OCI-LY3 (cell line): ENCODE data around the gene KIAA0513.

Experiments
- H2AFZ ChIP-seq: fragments of 200-600, 300-600 bp; shearing (Covaris generic); 2 replicates; pipeline ENCODE4 v1.6.0; 2014; ENCODE audit warnings: antibody characterized with exemption, low read depth, low read length
- H3K27ac ChIP-seq: fragments of 200-600, 300-600 bp; sonication (generic); 2 replicates; pipeline ENCODE4 v1.5.1; 2014; ENCODE audit warnings: mild to moderate bottlenecking, low read length, moderate library complexity, mixed read lengths
- H3K27me3 ChIP-seq: fragments of 200-600, 300-600 bp; sonication (generic); 2 replicates; pipeline ENCODE4 v1.6.1; 2014; ENCODE audit warnings: low read depth, low read length, mixed read lengths
- H3K36me3 ChIP-seq: fragments of 200-600, 300-600 bp; sonication (generic); replicated peaks from 2 replicates; pipeline ENCODE3; 2014; ENCODE audit warnings: low read depth, low read length, mixed read lengths
- H3K4me1 ChIP-seq: fragments of 300-600, 200-600 bp; sonication (generic); 2 replicates; pipeline ENCODE4 v1.6.1; 2014; ENCODE audit warnings: low read length, mixed read lengths
- H3K4me2 ChIP-seq: fragments of 200-600, 300-600 bp; sonication (generic); 2 replicates; pipeline ENCODE4 v1.6.1; 2014; ENCODE audit warnings: low read length, mixed read lengths
- H3K4me3 ChIP-seq: fragments of 300-600, 200-600 bp; sonication (generic); 2 replicates; pipeline ENCODE4 v1.5.1; 2014; ENCODE audit warnings: antibody characterized with exemption, mild to moderate bottlenecking, low read length, moderate library complexity
- H3K79me2 ChIP-seq: fragments of 300-600, 200-600 bp; shearing (Covaris generic); 2 replicates; pipeline ENCODE4 v1.6.1; 2014; ENCODE audit warnings: mild to moderate bottlenecking, low read length, mixed read lengths
- H3K9ac ChIP-seq: fragments of 300-600, 200-600 bp; shearing (Covaris generic); 2 replicates; pipeline ENCODE4 v1.6.0; 2014; ENCODE audit warnings: mild to moderate bottlenecking, low read length, moderate library complexity
- H3K9me3 ChIP-seq: fragments of 200-600, 300-600 bp; shearing (Covaris generic); 2 replicates; pipeline ENCODE4 v1.6.1; 2014; ENCODE audit warnings: low read length, mixed read lengths; ENCODE audit not compliant: insufficient read depth
- H4K20me1 ChIP-seq: fragments of 200-600, 300-600 bp; sonication (generic); 2 replicates; pipeline ENCODE4 v1.6.1; 2016; ENCODE audit warnings: low read length, mixed read lengths; ENCODE audit not compliant: insufficient read depth
- EZH2phosphoT487 ChIP-seq: fragments of 200-600 bp; shearing (Covaris generic); IDR thresholded peaks from 2 replicates; pipeline ENCODE4 v1.6.1; 2018; ENCODE audit warnings: antibody characterized with exemption, mixed run types, low read depth
- TF ChIP-seq, protein P1 (sequence below): fragments of 200-600, 300-600 bp; sonication (generic); IDR thresholded peaks from 2 replicates; pipeline ENCODE4 v1.5.1; 2014; ENCODE audit warnings: antibody characterized with exemption, low read length, low read depth

Gene KIAA0513

DNA sequence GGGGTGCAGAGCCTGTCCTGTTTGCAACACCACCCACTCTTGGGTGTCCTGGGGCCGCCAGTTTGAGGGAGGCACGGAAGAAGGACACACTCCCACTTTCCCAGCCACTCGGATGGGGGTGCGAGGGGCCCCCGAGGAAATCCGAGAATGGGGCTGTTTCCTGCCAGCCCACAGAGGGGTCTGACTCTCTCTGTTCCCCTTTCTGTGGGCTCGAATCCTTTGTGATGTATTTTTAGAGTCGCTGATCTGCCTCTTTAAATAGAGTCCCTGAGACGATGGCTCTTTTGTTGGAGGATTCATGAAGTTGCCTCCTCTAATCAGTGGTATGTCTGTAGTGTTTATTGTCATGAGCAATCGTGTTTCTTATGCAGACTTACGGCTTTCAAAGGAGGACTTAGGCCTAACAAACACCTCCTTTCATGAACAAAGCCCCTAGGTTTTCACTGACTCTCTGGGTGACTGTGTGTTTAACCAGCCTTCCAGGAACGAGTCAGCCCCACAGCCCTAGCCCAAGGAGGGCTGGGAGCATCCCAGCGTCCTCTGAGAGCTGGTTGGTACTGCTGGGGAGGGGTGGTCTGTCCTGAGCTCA lies 55.5 kb downstream of the KIAA0513 start:
- Histone ChIP-seq H3K9ac (no peak overlapping the region), H3K4me1 (peaks cover 8% of the 10 kb centered on the region), H3K4me3 (no peak overlapping the region), H2AFZ (no peak overlapping the region), H3K27me3 (peaks cover 11% of the 10 kb centered on the region), H3K4me2 (peak overlapping the region; percentile 13; the same call in 1 of the 2 replicates), H3K79me2 (no peaks in the 10 kb centered on the region), H4K20me1 (no peaks in the 10 kb centered on the region), H3K9me3 (no peaks in the 10 kb centered on the region), H3K27ac (no peak overlapping the region), H3K36me3 (no peaks in the 10 kb centered on the region)
- TF ChIP-seq EZH2phosphoT487: no peak

DNA sequence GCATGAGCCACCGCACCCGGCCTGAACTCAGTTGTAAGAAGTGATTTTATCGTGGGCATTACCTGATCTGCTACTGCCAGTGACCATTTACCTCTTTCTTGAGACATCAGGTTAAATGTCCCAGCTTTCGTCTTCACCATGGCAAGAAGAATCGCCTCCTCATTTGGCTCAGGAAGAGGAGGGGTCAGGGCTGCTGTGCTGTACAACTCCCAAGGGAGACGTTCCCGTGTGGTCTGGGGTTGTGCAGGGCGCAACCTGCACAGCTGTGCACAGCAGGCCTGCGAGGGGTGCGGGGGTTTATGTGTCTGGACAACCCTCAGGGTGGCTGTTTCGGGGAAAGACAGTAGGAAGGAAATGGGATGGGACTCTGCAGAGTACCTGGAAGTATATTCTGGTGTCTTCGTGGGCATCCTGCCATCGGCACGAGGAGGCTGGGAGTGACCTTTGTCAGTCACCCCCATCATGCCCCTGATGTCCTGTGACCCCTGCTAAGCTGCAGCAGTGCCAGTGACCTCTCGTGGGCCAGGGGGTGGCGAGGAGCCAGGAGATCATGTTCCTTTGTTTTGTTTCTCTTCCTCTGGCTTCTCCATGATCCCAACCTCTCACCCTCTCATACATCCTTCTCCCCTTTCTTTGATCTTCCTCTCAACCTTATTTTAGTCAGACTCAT lies 57.4 kb downstream of the KIAA0513 start:
- Histone ChIP-seq H3K79me2 (no peaks in the 10 kb centered on the region), H3K27me3 (peaks cover 11% of the 10 kb centered on the region)

DNA sequence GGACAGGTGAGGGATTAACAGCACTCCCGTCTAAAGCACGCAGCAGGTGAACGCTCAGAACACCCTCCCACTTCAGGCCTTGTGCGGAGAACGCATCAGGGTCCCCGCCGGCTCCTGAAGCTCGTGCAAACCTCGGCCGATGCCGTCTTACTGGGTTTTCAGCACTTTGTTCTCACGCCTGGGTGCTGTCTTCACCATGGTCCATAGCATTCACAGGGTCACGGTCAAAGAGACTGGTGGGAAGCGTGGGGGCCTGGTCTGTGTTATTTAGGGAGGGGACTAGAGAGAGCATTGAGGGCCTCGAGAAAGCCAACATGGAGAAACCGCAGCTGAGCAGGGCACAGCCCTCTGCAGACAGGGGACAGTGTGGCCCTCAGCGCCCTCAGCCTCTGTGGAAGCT lies 58.1 kb downstream of the KIAA0513 start:
- H3K4me3 ChIP-seq: no peak overlapping the region
- H2AFZ ChIP-seq: no peak overlapping the region
- TF ChIP-seq EZH2phosphoT487: no peak
- TF ChIP-seq, protein P1, sequence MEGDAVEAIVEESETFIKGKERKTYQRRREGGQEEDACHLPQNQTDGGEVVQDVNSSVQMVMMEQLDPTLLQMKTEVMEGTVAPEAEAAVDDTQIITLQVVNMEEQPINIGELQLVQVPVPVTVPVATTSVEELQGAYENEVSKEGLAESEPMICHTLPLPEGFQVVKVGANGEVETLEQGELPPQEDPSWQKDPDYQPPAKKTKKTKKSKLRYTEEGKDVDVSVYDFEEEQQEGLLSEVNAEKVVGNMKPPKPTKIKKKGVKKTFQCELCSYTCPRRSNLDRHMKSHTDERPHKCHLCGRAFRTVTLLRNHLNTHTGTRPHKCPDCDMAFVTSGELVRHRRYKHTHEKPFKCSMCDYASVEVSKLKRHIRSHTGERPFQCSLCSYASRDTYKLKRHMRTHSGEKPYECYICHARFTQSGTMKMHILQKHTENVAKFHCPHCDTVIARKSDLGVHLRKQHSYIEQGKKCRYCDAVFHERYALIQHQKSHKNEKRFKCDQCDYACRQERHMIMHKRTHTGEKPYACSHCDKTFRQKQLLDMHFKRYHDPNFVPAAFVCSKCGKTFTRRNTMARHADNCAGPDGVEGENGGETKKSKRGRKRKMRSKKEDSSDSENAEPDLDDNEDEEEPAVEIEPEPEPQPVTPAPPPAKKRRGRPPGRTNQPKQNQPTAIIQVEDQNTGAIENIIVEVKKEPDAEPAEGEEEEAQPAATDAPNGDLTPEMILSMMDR: no peak
- H3K27me3 ChIP-seq: peaks cover 11% of the 10 kb centered on the region
- H3K4me1 ChIP-seq: peaks cover 8% of the 10 kb centered on the region
- H3K4me2 ChIP-seq: no peak overlapping the region
- no peaks in the 10 kb centered on the region for H4K20me1 ChIP-seq
- H3K36me3 ChIP-seq: no peaks in the 10 kb centered on the region
- no peak overlapping the region for H3K27ac ChIP-seq
- H3K9ac ChIP-seq: no peak overlapping the region
- no peaks in the 10 kb centered on the region for H3K9me3 ChIP-seq
- no peaks in the 10 kb centered on the region for H3K79me2 ChIP-seq

More for the DNA sequence above, 57.4 kb downstream of the KIAA0513 start:
- Histone ChIP-seq H4K20me1 (no peaks in the 10 kb centered on the region), H3K9ac (no peak overlapping the region), H3K4me3 (no peak overlapping the region), H3K27ac (no peak overlapping the region), H3K4me2 (no peak overlapping the region), H2AFZ (no peak overlapping the region), H3K4me1 (peaks cover 8% of the 10 kb centered on the region), H3K36me3 (no peaks in the 10 kb centered on the region), H3K9me3 (no peaks in the 10 kb centered on the region)
- no peak for TF ChIP-seq EZH2phosphoT487
- TF ChIP-seq, protein P1: no peak

DNA sequence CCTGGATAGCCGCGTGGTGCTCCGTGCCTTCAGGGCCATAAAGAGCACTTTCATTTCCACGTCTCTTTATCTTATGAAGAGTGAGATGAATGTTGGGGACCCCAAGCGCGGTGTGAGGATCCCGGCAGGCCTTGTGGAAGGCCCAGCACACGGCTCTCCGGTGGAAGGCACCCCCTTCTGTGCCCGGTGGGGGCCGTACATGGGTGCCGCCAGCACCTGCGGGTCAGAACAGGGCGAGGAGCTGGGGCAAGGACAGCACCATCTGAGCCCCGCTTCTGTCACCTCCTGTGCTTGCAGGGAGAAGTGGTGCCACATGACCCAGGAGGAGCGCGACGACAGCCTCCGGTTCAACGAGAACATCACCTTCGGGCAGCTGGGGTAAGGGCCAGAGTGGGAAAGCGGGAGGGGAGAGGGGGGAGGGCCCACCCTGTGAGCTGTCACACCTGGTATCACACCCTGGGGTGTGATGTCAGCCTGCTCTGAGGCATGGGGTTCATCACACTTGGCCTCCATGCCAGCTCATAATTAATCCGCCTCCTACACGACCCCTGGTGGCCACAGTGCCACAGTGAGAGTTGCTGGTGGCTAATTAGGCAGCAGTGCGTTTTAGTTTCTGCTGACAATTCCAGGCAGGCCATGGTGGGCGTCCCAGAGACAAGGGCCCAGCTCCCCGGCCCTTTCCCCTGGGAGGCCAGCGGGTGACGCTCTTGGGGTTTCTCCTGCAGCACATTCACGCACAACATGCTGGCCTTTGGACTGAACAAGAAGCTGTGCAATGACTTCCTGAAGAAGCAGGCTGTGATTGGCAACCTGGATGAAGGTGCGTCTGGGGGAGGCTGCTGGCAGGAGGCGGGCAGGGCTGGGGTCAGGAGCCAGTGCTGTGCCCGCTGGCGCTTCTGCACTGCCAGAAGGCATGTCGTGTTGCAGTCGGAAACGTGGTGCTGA lies 59.0 kb downstream of the KIAA0513 start:
- TF ChIP-seq EZH2phosphoT487: no peak
- TF ChIP-seq, protein P1: peak; percentile 60
- H3K27me3 ChIP-seq: peaks cover 11% of the 10 kb centered on the region
- 0 out of 2 replicates have a peak overlapping the region, but pooled peaks have one; percentile 23 for H2AFZ ChIP-seq
- no peaks in the 10 kb centered on the region for H3K79me2 ChIP-seq
- H3K4me1 ChIP-seq: peaks cover 8% of the 10 kb centered on the region
- H3K27ac ChIP-seq: no peak overlapping the region
- no peak overlapping the region for H3K4me3 ChIP-seq
- H3K36me3 ChIP-seq: no peaks in the 10 kb centered on the region
- H3K9ac ChIP-seq: no peak overlapping the region
- H3K9me3 ChIP-seq: no peaks in the 10 kb centered on the region
- peak overlapping the region; percentile 29; the same call in 1 of the 2 replicates for H3K4me2 ChIP-seq
- no peaks in the 10 kb centered on the region for H4K20me1 ChIP-seq
